NCI-H187 (cell line): ENCODE measurements around the gene UBE2E2.

ENCODE experiments used
- DNase-seq, 2 experiments: peaks; one replicate each; lab custom pipeline; 2025; lab: John Stamatoyannopoulos, UW

Gene UBE2E2

GRCh38 chr3:23540600-23540999, 337.5 kb downstream of the UBE2E2 start:
- no peak for DNase-seq

GRCh38 chr3:23542079-23542478, 339.0 kb downstream of the UBE2E2 start:
- no peak for DNase-seq

GRCh38 chr3:23546181-23546580, 343.1 kb downstream of the UBE2E2 start:
- no peak for DNase-seq

- DNase-seq, result no peak
Observed at GRCh38 chr3:23547905-23548650, 345.0 kb downstream of the UBE2E2 start.

GRCh38 chr3:23548706-23549105, 345.6 kb downstream of the UBE2E2 start:
- no peak for DNase-seq

- DNase-seq, result no peak
Observed at GRCh38 chr3:23549148-23549910, 346.2 kb downstream of the UBE2E2 start.

GRCh38 chr3:23550402-23550801, 347.3 kb downstream of the UBE2E2 start:
- DNase-seq, result no peak

GRCh38 chr3:23552506-23552905, 349.4 kb downstream of the UBE2E2 start:
- DNase-seq, result no peak

GRCh38 chr3:23553353-23553752, 350.2 kb downstream of the UBE2E2 start:
- DNase-seq, result no peak

- no peak for DNase-seq
Observed at GRCh38 chr3:23565041-23565775, 362.1 kb downstream of the UBE2E2 start.

GRCh38 chr3:23566499-23566898, 363.4 kb downstream of the UBE2E2 start:
- no peak for DNase-seq

- no peak for DNase-seq
Observed at GRCh38 chr3:23567917-23568316, 364.8 kb downstream of the UBE2E2 start.

GRCh38 chr3:23573827-23574226, 370.7 kb downstream of the UBE2E2 start:
- DNase-seq, result no peak

GRCh38 chr3:23574822-23575315, 371.7 kb downstream of the UBE2E2 start:
- DNase-seq, result no peak

GRCh38 chr3:23575697-23576096, 372.6 kb downstream of the UBE2E2 start:
- no peak for DNase-seq

- no peak for DNase-seq
Observed at GRCh38 chr3:23576379-23576959, 373.3 kb downstream of the UBE2E2 start.

- DNase-seq, result no peak
Observed at GRCh38 chr3:23580096-23580713, 377.1 kb downstream of the UBE2E2 start.

- DNase-seq, result no peak
Observed at GRCh38 chr3:23583980-23584740, 381.0 kb downstream of the UBE2E2 start.

- no peak for DNase-seq
Observed at GRCh38 chr3:23587513-23587912, 384.4 kb downstream of the UBE2E2 start.

GRCh38 chr3:23588547-23588946, 385.4 kb downstream of the UBE2E2 start:
- DNase-seq, result no peak

- DNase-seq, result no peak
Observed at GRCh38 chr3:23589602-23590001, 386.5 kb downstream of the UBE2E2 start.
